Karpas-422 (cell line): ENCODE measurements around the gene CRTC2. TPM values are rescaled to one million over a fixed set of nuclear protein-coding genes. Genes with fewer than 3 reads are reported as not detected.
A peak's percentile ranks its signal among the peaks of the same experiment; 100 is the strongest.

Experiments
- DNase-seq: peaks from one replicate; pipeline ENCODE4 v3.0.0-alpha.2; 2015
- H2AFZ ChIP-seq: fragments of 200-600 bp; sonication (generic); 2 replicates; pipeline ENCODE4 v1.6.1; 2014; ENCODE audit warnings: antibody characterized with exemption, low read length, mixed read lengths
- H3K27ac ChIP-seq: fragments of 200-600 bp; sonication (generic); 2 replicates; pipeline ENCODE4 v1.5.1; 2014; ENCODE audit warnings: mild to moderate bottlenecking, low read length, moderate library complexity
- H3K27me3 ChIP-seq: fragments of 200-600 bp; sonication (generic); 2 replicates; pipeline ENCODE4 v1.6.1; 2014; ENCODE audit warnings: low read length, mixed read lengths
- H3K36me3 ChIP-seq: fragments of 200-600 bp; sonication (generic); 2 replicates; pipeline ENCODE4 v1.6.1; 2014; ENCODE audit warnings: low read length, mixed read lengths; ENCODE audit not compliant: insufficient read depth
- H3K4me1 ChIP-seq: fragments of 200-600 bp; sonication (generic); 2 replicates; pipeline ENCODE4 v1.6.1; 2014; ENCODE audit warnings: mild to moderate bottlenecking, low read length, mixed read lengths
- H3K4me2 ChIP-seq: fragments of 200-600 bp; sonication (generic); 2 replicates; pipeline ENCODE4 v1.6.1; 2014; ENCODE audit warnings: low read length, low read depth, mild to moderate bottlenecking; ENCODE audit not compliant: poor library complexity, severe bottlenecking
- H3K4me3 ChIP-seq: fragments of 200-600 bp; sonication (generic); 2 replicates; pipeline ENCODE4 v1.5.1; 2014; ENCODE audit warnings: mild to moderate bottlenecking, antibody characterized with exemption, low read length, mixed read lengths
- H3K79me2 ChIP-seq: fragments of 200-600 bp; sonication (generic); 2 replicates; pipeline ENCODE4 v1.6.1; 2014; ENCODE audit warnings: mild to moderate bottlenecking, low read length, mixed read lengths
- H3K9ac ChIP-seq: fragments of 200-600 bp; sonication (generic); 2 replicates; pipeline ENCODE4 v1.6.0; 2014; ENCODE audit warnings: low read length
- H3K9me2 ChIP-seq: fragments of 200-600 bp; sonication (generic), shearing (Covaris generic); replicated peaks from 2 replicates; pipeline ENCODE4 v1.6.0; 2014; ENCODE audit warnings: mild to moderate bottlenecking, low read length, moderate library complexity; ENCODE audit not compliant: insufficient read depth
- H3K9me3 ChIP-seq: fragments of 300-700, 200-600 bp; sonication (generic); 2 replicates; pipeline ENCODE4 v1.6.1; 2014; ENCODE audit warnings: low read length, mixed read lengths
- H4K20me1 ChIP-seq: fragments of 200-600 bp; sonication (generic); 2 replicates; pipeline ENCODE4 v1.6.1; 2014; ENCODE audit warnings: mild to moderate bottlenecking, antibody characterized with exemption, low read length, low read depth; ENCODE audit not compliant: insufficient read depth
- total RNA-seq: library from RNA; depleted of rRNA; stranded (reverse); fragments of >200 nt; shearing (Covaris generic); gene quantifications from 2 replicates; pipeline ENCODE4 v1.2.3, GENCODE V29; 2014; ENCODE audit warnings: low replicate concordance

CRTC2 gene
- total RNA-seq, 1 experiment from 2014 or later, result 28.3 TPM

GRCh38 chr1:153922972-153923925 is 35.2 kb downstream of the CRTC2 start, which contains the start of gene GATAD2B:
TSS of gene GATAD2B (minus strand) at chr1:153922972. CDS start at chr1:153828347, 94,625 bp downstream.
- no peaks in the 10 kb centered on the region for H3K27me3 ChIP-seq
- peak; percentile 100 for DNase-seq
- H3K9ac ChIP-seq, result peak within 1 kb of the TSS; percentile 97
- no peaks in the 10 kb centered on the region for H3K9me3 ChIP-seq
- H2AFZ ChIP-seq, result peak within 1 kb of the TSS; percentile 93
- peak within 1 kb of the TSS; percentile 94 for H3K4me2 ChIP-seq
- peaks cover 38% of the 10 kb centered on the region for H3K4me1 ChIP-seq
- peaks cover 26% of the 10 kb centered on the region for H4K20me1 ChIP-seq
- H3K27ac ChIP-seq, result peak within 1 kb of the TSS; percentile 91
- peaks cover 41% of the 10 kb centered on the region for H3K79me2 ChIP-seq
- no peaks in the 10 kb centered on the region for H3K9me2 ChIP-seq
- H3K4me3 ChIP-seq, result peak within 1 kb of the TSS; percentile 77
- peaks cover 8% of the 10 kb centered on the region; the same call in 1 of the 2 replicates for H3K36me3 ChIP-seq

- DNase-seq, result peak; percentile 93
- H3K9me3 ChIP-seq, result no peaks in the 10 kb centered on the region
- no peak overlapping the region for H2AFZ ChIP-seq
- H3K36me3 ChIP-seq, result peaks cover 13% of the 10 kb centered on the region; the same call in 1 of the 2 replicates
- no peaks in the 10 kb centered on the region for H3K9me2 ChIP-seq
- no peaks in the 10 kb centered on the region for H3K27me3 ChIP-seq
- H3K27ac ChIP-seq, result peak overlapping the region; percentile 91
- H3K4me3 ChIP-seq, result peak overlapping the region; percentile 75
- H3K4me1 ChIP-seq, result peaks cover 39% of the 10 kb centered on the region
- H3K9ac ChIP-seq, result peak overlapping the region; percentile 97
- peaks cover 50% of the 10 kb centered on the region for H3K79me2 ChIP-seq
- peaks cover 35% of the 10 kb centered on the region for H4K20me1 ChIP-seq
- H3K4me2 ChIP-seq, result peak overlapping the region; percentile 94
Observed at GRCh38 chr1:153922076-153922971, 36.1 kb downstream of the CRTC2 start.

GRCh38 chr1:153921803-153922075 is 36.7 kb downstream of the CRTC2 start:
- H4K20me1 ChIP-seq, result peaks cover 35% of the 10 kb centered on the region
- peaks cover 56% of the 10 kb centered on the region for H3K79me2 ChIP-seq
- no peaks in the 10 kb centered on the region for H3K9me3 ChIP-seq
- peak; percentile 62 for DNase-seq
- peak overlapping the region; percentile 97 for H3K9ac ChIP-seq
- peaks cover 39% of the 10 kb centered on the region for H3K4me1 ChIP-seq
- H3K9me2 ChIP-seq, result no peaks in the 10 kb centered on the region
- H2AFZ ChIP-seq, result no peak overlapping the region
- H3K27ac ChIP-seq, result peak overlapping the region; percentile 91
- peaks cover 13% of the 10 kb centered on the region; the same call in 1 of the 2 replicates for H3K36me3 ChIP-seq
- H3K4me3 ChIP-seq, result peak overlapping the region; percentile 75
- no peaks in the 10 kb centered on the region for H3K27me3 ChIP-seq
- peak overlapping the region; percentile 94 for H3K4me2 ChIP-seq

- peak overlapping the region; percentile 94 for H3K4me2 ChIP-seq
- peak overlapping the region; percentile 97 for H3K9ac ChIP-seq
- peak overlapping the region; percentile 75 for H3K4me3 ChIP-seq
- no peaks in the 10 kb centered on the region for H3K9me2 ChIP-seq
- no peaks in the 10 kb centered on the region for H3K9me3 ChIP-seq
- peaks cover 35% of the 10 kb centered on the region for H4K20me1 ChIP-seq
- H3K4me1 ChIP-seq, result peaks cover 39% of the 10 kb centered on the region
- peak overlapping the region; percentile 91 for H3K27ac ChIP-seq
- DNase-seq, result no peak
- no peak overlapping the region for H2AFZ ChIP-seq
- no peaks in the 10 kb centered on the region for H3K27me3 ChIP-seq
- H3K79me2 ChIP-seq, result peaks cover 61% of the 10 kb centered on the region
- H3K36me3 ChIP-seq, result peaks cover 13% of the 10 kb centered on the region; the same call in 1 of the 2 replicates
Observed at GRCh38 chr1:153921080-153921802, 37.2 kb downstream of the CRTC2 start.

GRCh38 chr1:153919876-153920852 is 38.2 kb downstream of the CRTC2 start:
- H3K4me1 ChIP-seq, result peaks cover 39% of the 10 kb centered on the region
- peak overlapping the region; percentile 94 for H3K4me2 ChIP-seq
- peak; percentile 70 for DNase-seq
- H3K27me3 ChIP-seq, result no peaks in the 10 kb centered on the region
- H3K9ac ChIP-seq, result peak overlapping the region; percentile 97
- no peaks in the 10 kb centered on the region for H3K9me3 ChIP-seq
- H3K36me3 ChIP-seq, result peaks cover 13% of the 10 kb centered on the region; the same call in 1 of the 2 replicates
- H4K20me1 ChIP-seq, result peaks cover 35% of the 10 kb centered on the region
- no peak overlapping the region for H2AFZ ChIP-seq
- peak overlapping the region; percentile 75 for H3K4me3 ChIP-seq
- no peaks in the 10 kb centered on the region for H3K9me2 ChIP-seq
- peaks cover 72% of the 10 kb centered on the region for H3K79me2 ChIP-seq
- peak overlapping the region; percentile 91 for H3K27ac ChIP-seq

- Histone ChIP-seq H2AFZ (no peak overlapping the region), H3K4me2 (no peak overlapping the region), H3K79me2 (peaks cover 99% of the 10 kb centered on the region), H3K9me2 (no peaks in the 10 kb centered on the region), H3K27ac (no peak overlapping the region), H3K4me3 (no peak overlapping the region), H3K9ac (no peak overlapping the region), H3K36me3 (peaks cover 17% of the 10 kb centered on the region; the same call in 1 of the 2 replicates), H3K9me3 (no peaks in the 10 kb centered on the region), H3K4me1 (peaks cover 35% of the 10 kb centered on the region), H3K27me3 (no peaks in the 10 kb centered on the region), H4K20me1 (peaks cover 35% of the 10 kb centered on the region)
- DNase-seq, result no peak
Observed at GRCh38 chr1:153916297-153916696, 42.1 kb downstream of the CRTC2 start.

GRCh38 chr1:153912349-153912748 is 46.1 kb downstream of the CRTC2 start:
- peaks cover 6% of the 10 kb centered on the region; the same call in 1 of the 2 replicates for H4K20me1 ChIP-seq
- no peak overlapping the region for H3K4me3 ChIP-seq
- no peak overlapping the region for H3K27ac ChIP-seq
- H3K4me1 ChIP-seq, result peaks cover 8% of the 10 kb centered on the region
- no peak for DNase-seq
- H3K9me3 ChIP-seq, result no peaks in the 10 kb centered on the region
- H3K4me2 ChIP-seq, result no peak overlapping the region
- no peaks in the 10 kb centered on the region for H3K9me2 ChIP-seq
- H3K36me3 ChIP-seq, result peaks cover 9% of the 10 kb centered on the region
- H2AFZ ChIP-seq, result no peak overlapping the region
- H3K79me2 ChIP-seq, result peaks cover 96% of the 10 kb centered on the region
- H3K27me3 ChIP-seq, result no peaks in the 10 kb centered on the region
- H3K9ac ChIP-seq, result no peak overlapping the region
